Measurements from ENCODE around the gene HEPN1. TPM values are rescaled to one million over a fixed set of nuclear protein-coding genes. Genes with fewer than 3 reads are reported as not detected.

The HEPN1 gene
- total and polyA plus RNA-seq, 2 experiments from 2014 or later, result not detected

DNA sequence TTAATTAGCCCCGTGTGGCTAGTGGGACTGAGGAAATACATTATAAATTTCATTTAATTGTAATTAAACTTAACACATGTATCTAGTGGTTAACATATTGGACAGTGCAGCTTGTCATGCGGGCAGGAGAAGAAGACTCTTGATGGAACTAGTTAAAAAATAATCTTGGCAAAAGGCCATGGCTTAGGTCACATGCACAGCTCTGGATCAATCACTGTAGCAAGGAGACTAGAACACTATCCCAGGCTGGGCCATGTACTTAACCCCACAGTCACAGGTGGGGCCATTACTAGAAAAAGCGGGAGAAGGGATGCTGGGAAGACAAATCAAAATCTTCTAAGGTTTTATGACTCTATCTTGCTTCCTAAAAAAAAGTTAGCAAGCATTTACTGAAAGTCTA, 25.5 kb downstream of the HEPN1 start (continued):
- TF ChIP-seq POLR2AphosphoS5 (IDR thresholded peaks at IDR 0.05; ENCODE audit: low read depth), result no peak
- no peak for TF ChIP-seq EZH2 (IDR thresholded peaks at IDR 0.05; ENCODE audit: low read depth, unreplicated experiment)
- TF ChIP-seq ZNF331 (CRISPR knock-in tag; IDR thresholded peaks at IDR 0.05; ENCODE audit: low read depth), result no peak
- no peak for TF ChIP-seq ZNF114 (CRISPR knock-in tag; IDR thresholded peaks at IDR 0.05)
- no peak for TF ChIP-seq CREB1 (CRISPR knock-in tag; IDR thresholded peaks at IDR 0.05; ENCODE audit: low read depth)
- no peak for TF ChIP-seq STAT1 (IDR thresholded peaks at IDR 0.05; ENCODE audit: unreplicated experiment)
- TF ChIP-seq ETS1 (IDR thresholded peaks at IDR 0.05), result no peak

DNA sequence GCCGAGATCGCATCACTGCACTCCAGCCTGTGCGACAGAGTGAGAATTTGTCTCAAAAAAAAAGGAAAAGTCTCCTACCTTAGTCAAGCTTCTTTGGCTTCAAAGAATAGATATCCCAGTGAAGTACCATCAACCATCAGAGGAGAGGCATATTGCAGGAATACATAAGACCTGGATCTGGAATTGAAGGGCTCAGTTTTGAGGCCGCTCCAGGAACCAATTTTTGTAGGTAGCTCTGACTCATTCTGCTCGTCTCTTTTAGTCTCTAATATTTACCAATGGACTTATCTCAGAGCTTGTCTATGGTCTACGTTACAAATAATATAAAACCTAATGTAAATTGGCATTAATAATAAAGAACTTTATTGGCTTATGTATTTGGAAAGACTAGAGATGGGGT, 26.8 kb downstream of the HEPN1 start:
- DNase-seq (ENCODE audit: low spot score), result no peak
- H3K79me2 ChIP-seq (replicated peaks; ENCODE audit: insufficient read depth), result no peaks in the 10 kb centered on the region
- ATAC-seq, result no peak
- H3K4me3 ChIP-seq, result no peak overlapping the region
- Mint-ChIP-seq H3K36me3 (ENCODE audit: low read depth) (peaks cover 5% of the 10 kb centered on the region; the same call in 1 of the 3 replicates), H3K9me3 (peaks cover 2% of the 10 kb centered on the region; the same call in 2 of the 3 replicates), H3K4me1 (no peaks in the 10 kb centered on the region), H3K27me3 (ENCODE audit: insufficient read depth, low read depth, poor library complexity) (peaks cover 2% of the 10 kb centered on the region), H3K27ac (no peak overlapping the region), H3K4me3 (no peak overlapping the region)
- no peak overlapping the region for H3K27ac ChIP-seq (ENCODE audit: low read depth)
- no peaks in the 10 kb centered on the region for H3K27me3 ChIP-seq (ENCODE audit: insufficient read depth)
- no peak overlapping the region for H2AFZ ChIP-seq
- no peaks in the 10 kb centered on the region for H3K36me3 ChIP-seq (ENCODE audit: insufficient read depth)
- no peaks in the 10 kb centered on the region for H3F3A ChIP-seq (replicated peaks; ENCODE audit: low read depth)
- no peaks in the 10 kb centered on the region for H4K20me1 ChIP-seq (replicated peaks; ENCODE audit: insufficient read depth)
- H3K4me2 ChIP-seq, result no peak overlapping the region
- H3K9me2 ChIP-seq (ENCODE audit: insufficient read depth), result peaks cover 10% of the 10 kb centered on the region; the same call in 1 of the 2 replicates
- TF ChIP-seq STAT1 (IDR thresholded peaks at IDR 0.05; ENCODE audit: unreplicated experiment) (no peak), EZH2phosphoT487 (IDR thresholded peaks at IDR 0.05; ENCODE audit: unreplicated experiment) (no peak), POLR2AphosphoS5 (IDR thresholded peaks at IDR 0.05; ENCODE audit: low read depth) (no peak), NANOG (IDR thresholded peaks at IDR 0.05; ENCODE audit: borderline replicate concordance) (no peak), ZNF331 (CRISPR knock-in tag; IDR thresholded peaks at IDR 0.05; ENCODE audit: low read depth) (no peak), EZH2 (IDR thresholded peaks at IDR 0.05; ENCODE audit: low read depth, unreplicated experiment) (no peak), ZNF462 (CRISPR knock-in tag; IDR thresholded peaks at IDR 0.05) (no peak), ZNF114 (CRISPR knock-in tag; IDR thresholded peaks at IDR 0.05) (no peak), REST (IDR thresholded peaks at IDR 0.05; ENCODE audit: unreplicated experiment) (no peak), ETS1 (IDR thresholded peaks at IDR 0.05) (no peak), CREB1 (CRISPR knock-in tag; IDR thresholded peaks at IDR 0.05; ENCODE audit: low read depth) (no peak), JUNB (IDR thresholded peaks at IDR 0.05; ENCODE audit: unreplicated experiment) (no peak)
- H3K4me1 ChIP-seq (ENCODE audit: insufficient read depth), result no peaks in the 10 kb centered on the region

Data from GM23338 (cell line).